HAP-1 (cell line): ENCODE measurements around the gene DDX25.

Experiments
- DNase-seq, 2 experiments: peaks; one replicate each; pipeline ENCODE4 v3.0.0-alpha.2; 2016 to 2020; ENCODE audit warnings: low spot score in 2 of 2
- H3K27me3 ChIP-seq: fragments of 250-450 bp; sonication (Bioruptor Pico); 2 replicates; pipeline ENCODE4 v1.5.1; 2020; ENCODE audit warnings: low read depth, mild to moderate bottlenecking, moderate library complexity
- H3K36me3 ChIP-seq: fragments of 250-450 bp; sonication (Bioruptor Pico); replicated peaks from 2 replicates; pipeline ENCODE4 v1.5.1; 2020; ENCODE audit warnings: mild to moderate bottlenecking
- H3K4me1 ChIP-seq: fragments of 250-450 bp; sonication (Bioruptor Pico); 2 replicates; pipeline ENCODE4 v1.5.1; 2020; ENCODE audit warnings: mild to moderate bottlenecking
- H3K4me3 ChIP-seq: fragments of 250-450 bp; sonication (Bioruptor Pico); 2 replicates; pipeline ENCODE4 v1.5.1; 2020; ENCODE audit warnings: mild to moderate bottlenecking, moderate library complexity
- H3K9me3 ChIP-seq: fragments of 250-450 bp; sonication (Bioruptor Pico); 2 replicates; pipeline ENCODE4 v1.5.1; 2020; ENCODE audit warnings: mild to moderate bottlenecking, moderate library complexity
- in situ Hi-C: fragments of 300-500 bp; cut with MboI; formaldehyde crosslinking; loops from 3 replicates; pipeline ENCODE4 v1.14.3; 2020; ENCODE audit warnings: low sequenced_read_pairs, inconsistent platforms, mixed read lengths

The DDX25 gene

DNA sequence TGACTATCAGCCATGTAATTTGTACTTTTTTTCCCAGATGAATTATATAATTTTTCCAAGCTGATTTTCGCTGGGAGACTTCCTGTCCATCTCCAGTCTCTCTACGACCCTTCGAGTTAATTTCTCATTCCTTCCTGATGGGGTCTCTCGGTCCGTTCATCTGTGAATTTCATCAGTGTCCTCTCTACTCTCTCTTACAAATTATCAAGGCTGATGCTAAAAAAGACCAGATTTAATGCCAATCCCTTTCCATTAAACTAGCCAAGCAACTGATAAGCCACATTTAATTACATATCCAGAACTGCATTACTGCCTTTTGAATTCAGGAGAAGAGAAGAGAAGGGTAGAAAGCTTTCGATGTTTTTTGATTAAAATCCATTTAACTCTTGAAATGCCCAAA is 67.3 kb downstream of the DDX25 start:
- in situ Hi-C loops = no loop called here
- DNase-seq = no peak
- no peaks in the 10 kb centered on the region for H3K27me3 ChIP-seq
- no peak overlapping the region for H3K4me3 ChIP-seq
- no peaks in the 10 kb centered on the region; the same call in 1 of the 2 replicates for H3K4me1 ChIP-seq
- H3K36me3 ChIP-seq = no peaks in the 10 kb centered on the region
- H3K9me3 ChIP-seq = no peaks in the 10 kb centered on the region

DNA sequence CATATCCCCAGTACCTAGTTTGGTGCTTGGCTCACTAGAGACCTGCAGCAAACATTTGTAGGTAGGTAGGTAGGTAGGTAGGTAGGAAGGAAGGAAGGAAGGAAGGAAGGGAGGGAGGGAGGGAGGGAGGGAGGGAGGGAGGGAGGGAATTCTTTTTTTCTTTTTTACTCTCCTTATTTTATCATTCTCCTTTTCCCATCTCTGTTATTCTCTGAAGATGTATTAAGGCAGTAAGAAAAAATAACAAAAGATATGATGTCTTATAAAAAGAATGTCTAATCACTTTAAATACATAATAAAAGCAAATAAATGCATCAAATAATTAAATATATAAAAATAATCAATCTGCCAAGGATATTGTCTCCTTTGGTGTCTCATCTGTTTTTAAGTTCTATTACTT is 70.0 kb downstream of the DDX25 start:
- Histone ChIP-seq H3K36me3 (no peaks in the 10 kb centered on the region), H3K27me3 (no peaks in the 10 kb centered on the region), H3K4me1 (peaks cover 24% of the 10 kb centered on the region), H3K4me3 (no peak overlapping the region), H3K9me3 (no peaks in the 10 kb centered on the region)
- no peak for DNase-seq
- in situ Hi-C loops = no loop called here

DNA sequence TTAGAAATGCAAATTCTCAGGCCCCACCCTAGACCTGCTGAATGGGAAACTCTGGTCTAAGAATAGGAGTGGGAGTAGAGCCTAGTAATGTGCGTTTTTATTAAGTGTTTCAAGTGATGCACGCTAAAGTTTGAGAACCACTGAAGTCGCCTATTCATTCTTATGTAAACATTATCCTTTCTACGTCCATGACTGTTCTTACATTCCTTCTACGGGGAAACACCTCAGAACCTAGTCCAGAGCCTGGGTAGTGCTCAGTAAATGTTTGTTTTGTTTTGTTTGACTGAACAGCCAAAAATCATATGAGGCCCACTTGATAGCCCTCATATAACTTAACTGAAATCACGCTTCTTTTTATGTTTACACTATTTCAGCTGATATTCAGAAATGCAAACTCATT is 71.3 kb downstream of the DDX25 start:
- in situ Hi-C loops = no loop called here
- H3K27me3 ChIP-seq = no peaks in the 10 kb centered on the region
- no peaks in the 10 kb centered on the region for H3K36me3 ChIP-seq
- H3K4me1 ChIP-seq = peaks cover 37% of the 10 kb centered on the region
- H3K4me3 ChIP-seq = no peak overlapping the region
- DNase-seq = no peak
- H3K9me3 ChIP-seq = no peaks in the 10 kb centered on the region

DNA sequence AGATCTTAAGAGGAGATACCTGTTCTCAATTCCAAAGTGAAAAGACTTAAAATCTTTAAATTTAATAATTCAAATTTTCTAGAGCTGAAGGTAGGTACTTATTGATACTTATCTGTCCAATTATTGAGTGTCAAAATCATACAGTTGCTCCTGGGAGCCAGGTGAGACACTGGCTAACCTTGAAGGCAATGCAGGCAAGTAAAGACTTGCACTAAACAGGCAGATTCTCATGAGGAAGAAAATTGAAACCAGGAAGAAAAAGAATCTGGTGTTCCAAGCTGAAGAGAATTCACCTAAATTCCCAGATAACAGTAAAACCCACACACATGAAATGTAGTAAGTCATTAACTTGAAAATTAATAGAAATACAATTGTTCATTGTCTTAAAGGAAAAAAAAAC is 71.8 kb downstream of the DDX25 start:
- H3K4me3 ChIP-seq = no peak overlapping the region
- H3K36me3 ChIP-seq = no peaks in the 10 kb centered on the region
- in situ Hi-C loops = no loop called here
- DNase-seq = no peak
- H3K27me3 ChIP-seq = no peaks in the 10 kb centered on the region
- H3K9me3 ChIP-seq = no peaks in the 10 kb centered on the region
- peaks cover 37% of the 10 kb centered on the region for H3K4me1 ChIP-seq

DNA sequence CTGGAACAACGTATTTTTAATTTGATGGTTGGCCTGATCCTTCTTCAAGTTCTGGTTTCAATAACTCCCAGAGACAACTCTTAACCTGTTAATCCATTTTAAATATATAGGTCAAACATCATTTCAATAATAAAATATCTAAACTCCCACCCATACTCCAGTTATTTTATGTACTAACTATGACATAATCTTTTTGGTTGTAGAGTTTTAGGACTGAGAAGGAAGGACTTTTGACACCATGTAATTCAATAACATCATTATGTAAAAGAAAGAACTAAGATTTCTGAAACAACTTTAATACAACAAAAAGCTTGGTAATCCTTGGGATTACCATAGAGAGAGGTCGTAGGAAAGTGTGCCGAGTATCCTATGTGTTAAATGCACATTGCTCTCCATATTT is 73.0 kb downstream of the DDX25 start:
- DNase-seq = peak in 1 of 2 experiments; percentile 9
- H3K36me3 ChIP-seq = no peaks in the 10 kb centered on the region
- H3K9me3 ChIP-seq = no peaks in the 10 kb centered on the region
- no peak overlapping the region for H3K4me3 ChIP-seq
- in situ Hi-C loops = no loop called here
- no peaks in the 10 kb centered on the region for H3K27me3 ChIP-seq
- H3K4me1 ChIP-seq = peaks cover 37% of the 10 kb centered on the region

DNA sequence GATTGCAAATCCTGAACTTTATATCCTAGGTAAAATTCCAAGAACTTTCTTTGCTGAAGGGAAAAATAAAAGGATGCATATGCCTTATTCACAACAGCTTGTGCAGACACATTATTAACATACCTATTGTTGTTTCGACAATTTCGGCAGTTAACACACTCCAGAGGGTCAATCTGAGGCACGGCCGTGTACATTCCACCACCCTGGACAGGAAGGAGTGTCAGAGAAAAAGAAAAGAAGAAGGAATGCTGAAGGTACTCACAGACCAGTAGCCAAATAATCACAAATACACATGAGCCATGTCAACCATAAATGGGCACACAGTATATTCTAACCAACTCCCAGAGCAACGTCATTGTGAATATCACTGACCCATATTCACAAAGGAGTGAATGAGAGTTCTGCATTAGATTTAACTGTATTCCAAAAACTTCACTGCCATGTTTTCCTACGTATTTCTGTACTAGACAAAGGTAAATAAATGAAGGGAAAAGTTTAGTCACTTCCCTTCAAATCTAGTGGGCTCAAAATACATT is 73.9 kb downstream of the DDX25 start:
- Histone ChIP-seq H3K9me3 (no peaks in the 10 kb centered on the region), H3K4me1 (peaks cover 37% of the 10 kb centered on the region), H3K27me3 (no peaks in the 10 kb centered on the region), H3K4me3 (no peak overlapping the region), H3K36me3 (no peaks in the 10 kb centered on the region)
- in situ Hi-C loops = no loop called here
- peak; percentile 57 to 76 for DNase-seq
